ENCODE measurements around the gene MEGF6.

The MEGF6 gene

DNA sequence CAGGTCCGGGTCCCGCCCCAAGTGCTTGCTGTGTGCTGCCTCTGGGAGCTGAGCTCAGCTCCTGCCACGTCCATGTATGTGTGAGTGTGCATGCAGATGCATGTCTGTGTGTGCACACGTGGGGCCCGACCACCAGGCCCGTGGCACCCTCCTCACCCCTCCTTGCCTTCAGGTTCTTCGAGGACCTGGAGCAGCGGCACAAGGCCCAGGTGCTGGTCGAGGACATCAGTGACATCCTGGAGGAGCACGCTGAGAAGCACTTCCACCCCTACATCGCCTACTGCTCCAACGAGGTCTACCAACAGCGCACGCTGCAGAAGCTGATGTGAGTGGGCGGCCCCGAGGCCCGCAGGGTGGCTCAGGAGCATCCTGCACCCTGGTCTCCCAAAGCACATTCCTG, 138.4 kb downstream of the MEGF6 start:
- H3K4me3 ChIP-seq (replicated peaks; ENCODE audit: insufficient read depth, low read length): no peak overlapping the region
- no peaks in the 10 kb centered on the region for H3K27me3 ChIP-seq (ENCODE audit: insufficient read depth, poor library complexity, severe bottlenecking)
- no peak for DNase-seq (ENCODE audit: low read depth in 1 of 2, low spot score in 1 of 2)
- no peak for TF ChIP-seq SPI1 (IDR thresholded peaks at IDR 0.05; ENCODE audit: borderline replicate concordance, low read depth)
- TF ChIP-seq, protein P1, sequence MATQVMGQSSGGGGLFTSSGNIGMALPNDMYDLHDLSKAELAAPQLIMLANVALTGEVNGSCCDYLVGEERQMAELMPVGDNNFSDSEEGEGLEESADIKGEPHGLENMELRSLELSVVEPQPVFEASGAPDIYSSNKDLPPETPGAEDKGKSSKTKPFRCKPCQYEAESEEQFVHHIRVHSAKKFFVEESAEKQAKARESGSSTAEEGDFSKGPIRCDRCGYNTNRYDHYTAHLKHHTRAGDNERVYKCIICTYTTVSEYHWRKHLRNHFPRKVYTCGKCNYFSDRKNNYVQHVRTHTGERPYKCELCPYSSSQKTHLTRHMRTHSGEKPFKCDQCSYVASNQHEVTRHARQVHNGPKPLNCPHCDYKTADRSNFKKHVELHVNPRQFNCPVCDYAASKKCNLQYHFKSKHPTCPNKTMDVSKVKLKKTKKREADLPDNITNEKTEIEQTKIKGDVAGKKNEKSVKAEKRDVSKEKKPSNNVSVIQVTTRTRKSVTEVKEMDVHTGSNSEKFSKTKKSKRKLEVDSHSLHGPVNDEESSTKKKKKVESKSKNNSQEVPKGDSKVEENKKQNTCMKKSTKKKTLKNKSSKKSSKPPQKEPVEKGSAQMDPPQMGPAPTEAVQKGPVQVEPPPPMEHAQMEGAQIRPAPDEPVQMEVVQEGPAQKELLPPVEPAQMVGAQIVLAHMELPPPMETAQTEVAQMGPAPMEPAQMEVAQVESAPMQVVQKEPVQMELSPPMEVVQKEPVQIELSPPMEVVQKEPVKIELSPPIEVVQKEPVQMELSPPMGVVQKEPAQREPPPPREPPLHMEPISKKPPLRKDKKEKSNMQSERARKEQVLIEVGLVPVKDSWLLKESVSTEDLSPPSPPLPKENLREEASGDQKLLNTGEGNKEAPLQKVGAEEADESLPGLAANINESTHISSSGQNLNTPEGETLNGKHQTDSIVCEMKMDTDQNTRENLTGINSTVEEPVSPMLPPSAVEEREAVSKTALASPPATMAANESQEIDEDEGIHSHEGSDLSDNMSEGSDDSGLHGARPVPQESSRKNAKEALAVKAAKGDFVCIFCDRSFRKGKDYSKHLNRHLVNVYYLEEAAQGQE (IDR thresholded peaks at IDR 0.05; ENCODE audit: insufficient replicate concordance, low read depth): no peak
- no peak overlapping the region for H3K27ac ChIP-seq (replicated peaks)

DNA sequence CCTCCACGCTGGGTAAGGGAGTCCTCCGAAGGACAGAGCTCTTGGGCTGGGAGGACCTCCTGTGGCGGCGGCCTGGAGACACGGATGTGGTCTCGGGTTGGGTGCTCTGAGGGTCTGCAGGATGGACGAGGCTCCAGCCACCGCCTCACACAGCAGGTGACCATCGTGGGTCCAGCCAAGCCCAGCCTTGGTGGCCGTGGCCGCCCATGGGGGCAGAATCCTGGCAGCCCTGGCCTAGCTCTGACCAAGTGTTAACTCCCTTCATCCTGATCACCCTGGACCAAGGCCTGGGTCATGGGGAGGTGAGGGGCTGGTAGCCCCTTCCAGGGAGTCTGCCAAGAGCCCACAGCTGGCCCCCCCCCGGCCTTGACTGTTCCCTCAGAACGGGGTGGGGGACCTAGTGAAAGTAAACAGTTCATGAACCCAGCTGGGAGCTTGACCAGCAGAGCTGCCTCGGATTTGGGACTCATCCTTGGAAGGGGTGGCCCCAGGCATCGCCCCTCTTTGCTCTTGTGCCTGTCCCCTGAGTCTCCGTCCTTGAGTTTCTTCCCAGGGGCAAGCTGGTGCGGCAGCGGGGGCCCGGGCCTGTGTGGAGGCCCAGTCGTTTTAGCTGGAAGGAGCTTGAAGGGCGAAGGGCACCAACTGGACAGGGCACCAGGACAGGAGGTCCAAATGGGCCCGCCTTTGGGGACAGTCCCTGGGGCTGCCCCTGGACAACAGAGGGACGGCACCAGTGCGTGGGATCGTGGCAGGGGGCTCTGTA, 139.0 kb downstream of the MEGF6 start:
- TF ChIP-seq, protein P1 (IDR thresholded peaks at IDR 0.05; ENCODE audit: insufficient replicate concordance, low read depth): no peak
- no peak for TF ChIP-seq POLR2AphosphoS5 (IDR thresholded peaks at IDR 0.05; ENCODE audit: low read depth)
- TF ChIP-seq SPI1 (IDR thresholded peaks at IDR 0.05; ENCODE audit: borderline replicate concordance, low read depth): no peak
- TF ChIP-seq GABPA (IDR thresholded peaks at IDR 0.05; ENCODE audit: low read depth): no peak
- TF ChIP-seq, protein P2, sequence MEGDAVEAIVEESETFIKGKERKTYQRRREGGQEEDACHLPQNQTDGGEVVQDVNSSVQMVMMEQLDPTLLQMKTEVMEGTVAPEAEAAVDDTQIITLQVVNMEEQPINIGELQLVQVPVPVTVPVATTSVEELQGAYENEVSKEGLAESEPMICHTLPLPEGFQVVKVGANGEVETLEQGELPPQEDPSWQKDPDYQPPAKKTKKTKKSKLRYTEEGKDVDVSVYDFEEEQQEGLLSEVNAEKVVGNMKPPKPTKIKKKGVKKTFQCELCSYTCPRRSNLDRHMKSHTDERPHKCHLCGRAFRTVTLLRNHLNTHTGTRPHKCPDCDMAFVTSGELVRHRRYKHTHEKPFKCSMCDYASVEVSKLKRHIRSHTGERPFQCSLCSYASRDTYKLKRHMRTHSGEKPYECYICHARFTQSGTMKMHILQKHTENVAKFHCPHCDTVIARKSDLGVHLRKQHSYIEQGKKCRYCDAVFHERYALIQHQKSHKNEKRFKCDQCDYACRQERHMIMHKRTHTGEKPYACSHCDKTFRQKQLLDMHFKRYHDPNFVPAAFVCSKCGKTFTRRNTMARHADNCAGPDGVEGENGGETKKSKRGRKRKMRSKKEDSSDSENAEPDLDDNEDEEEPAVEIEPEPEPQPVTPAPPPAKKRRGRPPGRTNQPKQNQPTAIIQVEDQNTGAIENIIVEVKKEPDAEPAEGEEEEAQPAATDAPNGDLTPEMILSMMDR (IDR thresholded peaks at IDR 0.05; ENCODE audit: insufficient read depth, low read length): no peak
- Histone ChIP-seq H3K4me3 (replicated peaks; ENCODE audit: insufficient read depth, low read length) (no peak overlapping the region), H3K27me3 (ENCODE audit: insufficient read depth, poor library complexity, severe bottlenecking) (no peaks in the 10 kb centered on the region), H3K27ac (replicated peaks) (no peak overlapping the region)
- no peak for DNase-seq (ENCODE audit: low read depth in 1 of 2, low spot score in 1 of 2)

DNA sequence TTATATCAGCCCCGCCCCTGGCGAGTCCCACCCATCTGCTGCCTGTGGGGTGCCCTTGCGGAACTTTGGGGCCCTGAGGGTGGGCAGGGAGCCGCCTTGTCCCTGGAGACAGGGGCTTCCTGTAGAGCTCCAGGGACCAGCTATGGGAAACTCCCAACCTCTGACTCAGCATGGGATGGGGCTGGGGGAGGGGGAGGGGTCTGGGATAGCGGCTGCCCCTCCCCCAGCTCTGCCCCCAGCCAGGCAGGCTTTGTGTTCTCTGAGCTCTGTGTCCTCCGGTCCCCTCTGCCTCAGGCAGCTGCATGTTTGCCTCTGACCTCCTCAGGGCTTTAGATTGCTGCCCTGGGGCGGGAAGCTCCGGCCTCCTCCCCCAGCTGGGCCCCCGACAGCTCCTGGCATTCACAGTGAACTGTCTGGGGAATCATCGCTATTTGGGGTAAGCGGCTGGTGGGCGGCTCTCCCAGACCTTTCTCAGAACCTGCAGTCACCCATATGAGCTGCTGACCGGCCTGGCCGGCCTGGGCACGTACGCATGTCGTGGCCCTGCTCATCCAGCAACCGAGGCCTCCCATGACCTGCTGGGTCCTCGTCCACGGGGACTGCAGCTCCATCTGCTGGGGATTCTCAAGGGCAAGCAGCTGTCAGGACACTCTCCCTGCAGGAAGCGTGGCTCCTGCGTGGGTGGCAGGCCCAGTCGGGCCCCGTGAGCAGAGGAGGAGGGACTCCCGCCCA, 139.8 kb downstream of the MEGF6 start:
- H3K27ac ChIP-seq (replicated peaks): no peak overlapping the region
- DNase-seq (ENCODE audit: low read depth in 1 of 2, low spot score in 1 of 2): no peak

More for the DNA sequence above, 139.8 kb downstream of the MEGF6 start:
- Histone ChIP-seq H3K27me3 (ENCODE audit: insufficient read depth, poor library complexity, severe bottlenecking) (no peaks in the 10 kb centered on the region), H3K4me3 (replicated peaks; ENCODE audit: insufficient read depth, low read length) (no peak overlapping the region)
- TF ChIP-seq SPI1 (IDR thresholded peaks at IDR 0.05; ENCODE audit: borderline replicate concordance, low read depth): no peak
- TF ChIP-seq, protein P2 (IDR thresholded peaks at IDR 0.05; ENCODE audit: insufficient read depth, low read length): no peak
- TF ChIP-seq GABPA (IDR thresholded peaks at IDR 0.05; ENCODE audit: low read depth): no peak
- no peak for TF ChIP-seq POLR2AphosphoS5 (IDR thresholded peaks at IDR 0.05; ENCODE audit: low read depth)
- TF ChIP-seq, protein P1 (IDR thresholded peaks at IDR 0.05; ENCODE audit: insufficient replicate concordance, low read depth): no peak
